Osteocyte (in vitro differentiated cells): ENCODE results near the gene ZNF77. TPM values are rescaled to one million over a fixed set of nuclear protein-coding genes. Genes with fewer than 3 reads are reported as not detected.
A peak's percentile ranks its signal among the peaks of the same experiment; 100 is the strongest.

ENCODE experiments used
- DNase-seq: peaks from one replicate; pipeline ENCODE4 v3.0.0; 2021; ENCODE audit warnings: mixed read lengths; ENCODE audit not compliant: unreplicated experiment; ENCODE audit errors: extremely low spot score
- H3K27ac Mint-ChIP-seq: one replicate; pipeline ENCODE4 v1.8.0; 2021; ENCODE audit warnings: mild to moderate bottlenecking, mixed read lengths; ENCODE audit not compliant: unreplicated experiment
- H3K27me3 Mint-ChIP-seq: one replicate; pipeline ENCODE4 v1.8.0; 2021; ENCODE audit warnings: mixed read lengths; ENCODE audit not compliant: unreplicated experiment
- H3K36me3 Mint-ChIP-seq: one replicate; pipeline ENCODE4 v1.8.0; 2021; ENCODE audit warnings: mixed read lengths; ENCODE audit not compliant: unreplicated experiment
- H3K4me1 Mint-ChIP-seq: one replicate; pipeline ENCODE4 v1.8.0; 2021; ENCODE audit warnings: mixed read lengths; ENCODE audit not compliant: unreplicated experiment
- H3K4me3 Mint-ChIP-seq: one replicate; pipeline ENCODE4 v1.8.0; 2021; ENCODE audit warnings: mild to moderate bottlenecking, moderate library complexity, mixed read lengths; ENCODE audit not compliant: unreplicated experiment
- H3K9me3 Mint-ChIP-seq: one replicate; pipeline ENCODE4 v1.8.0; 2021; ENCODE audit warnings: mixed read lengths; ENCODE audit not compliant: unreplicated experiment
- CTCF ChIP-seq: fragments of 200-600 bp; sonication (generic); IDR thresholded peaks from 2 replicates; pipeline ENCODE4 v1.5.0; 2021; ENCODE audit warnings: antibody characterized with exemption, mild to moderate bottlenecking, moderate library complexity
- total RNA-seq: library from RNA; stranded (reverse); gene quantifications from 2 replicates; pipeline ENCODE4 v1.2.1, GENCODE V29; 2021

The ZNF77 gene
- total RNA-seq, 1 donor from 2014 or later: 4.0 TPM

GRCh38 chr19:2988568-2988967, 43.8 kb upstream of the ZNF77 start:
- H3K4me3 Mint-ChIP-seq: no peak overlapping the region
- H3K27me3 Mint-ChIP-seq: peaks cover 14% of the 10 kb centered on the region
- DNase-seq: no peak
- no peak overlapping the region for H3K27ac Mint-ChIP-seq
- H3K4me1 Mint-ChIP-seq: peaks cover 13% of the 10 kb centered on the region
- no peaks in the 10 kb centered on the region for H3K36me3 Mint-ChIP-seq
- no peaks in the 10 kb centered on the region for H3K9me3 Mint-ChIP-seq
- TF ChIP-seq CTCF: no peak

GRCh38 chr19:2987797-2988196, 43.0 kb upstream of the ZNF77 start:
- no peaks in the 10 kb centered on the region for H3K9me3 Mint-ChIP-seq
- peaks cover 14% of the 10 kb centered on the region for H3K27me3 Mint-ChIP-seq
- no peak overlapping the region for H3K4me3 Mint-ChIP-seq

GRCh38 chr19:2986951-2987524, 42.3 kb upstream of the ZNF77 start:
- H3K9me3 Mint-ChIP-seq: no peaks in the 10 kb centered on the region
- peaks cover 14% of the 10 kb centered on the region for H3K27me3 Mint-ChIP-seq
- no peak overlapping the region for H3K27ac Mint-ChIP-seq
- H3K4me1 Mint-ChIP-seq: peaks cover 28% of the 10 kb centered on the region
- H3K36me3 Mint-ChIP-seq: no peaks in the 10 kb centered on the region
- DNase-seq: no peak
- no peak overlapping the region for H3K4me3 Mint-ChIP-seq
- no peak for TF ChIP-seq CTCF

More at GRCh38 chr19:2987797-2988196, 43.0 kb upstream of the ZNF77 start:
- no peaks in the 10 kb centered on the region for H3K36me3 Mint-ChIP-seq
- H3K27ac Mint-ChIP-seq: no peak overlapping the region
- no peak for DNase-seq
- peaks cover 20% of the 10 kb centered on the region for H3K4me1 Mint-ChIP-seq
- no peak for TF ChIP-seq CTCF

GRCh38 chr19:2984215-2984528, 39.4 kb upstream of the ZNF77 start:
- Mint-ChIP-seq H3K4me1 (peaks cover 41% of the 10 kb centered on the region), H3K36me3 (no peaks in the 10 kb centered on the region), H3K27ac (no peak overlapping the region), H3K27me3 (peaks cover 19% of the 10 kb centered on the region), H3K4me3 (peak overlapping the region; percentile 70), H3K9me3 (no peaks in the 10 kb centered on the region)
- DNase-seq: no peak
- TF ChIP-seq CTCF: no peak

- peak overlapping the region; percentile 70 for H3K4me3 Mint-ChIP-seq
- no peaks in the 10 kb centered on the region for H3K36me3 Mint-ChIP-seq
- H3K27ac Mint-ChIP-seq: peak overlapping the region; percentile 88
- H3K27me3 Mint-ChIP-seq: peaks cover 16% of the 10 kb centered on the region
- no peak for TF ChIP-seq CTCF
- peaks cover 44% of the 10 kb centered on the region for H3K4me1 Mint-ChIP-seq
- no peak for DNase-seq
- no peaks in the 10 kb centered on the region for H3K9me3 Mint-ChIP-seq
Measured at GRCh38 chr19:2983351-2984214, 38.8 kb upstream of the ZNF77 start.
